Retinal pigment epithelial cell (primary cell): ENCODE results near the gene PDCD6IP.

Experiments
- DNase-seq: peaks from one replicate; pipeline ENCODE4 v3.0.0-alpha.2; 2010; ENCODE audit warnings: low read depth
- H3K4me3 ChIP-seq: 2 replicates; pipeline ENCODE4 v1.5.1; 2011; ENCODE audit warnings: mild to moderate bottlenecking, low read length, control low read depth, moderate library complexity
- CTCF ChIP-seq: conservative IDR thresholded peaks from 2 replicates; pipeline ENCODE4 v1.5.1; 2011; ENCODE audit warnings: low read depth, low read length, control low read depth, inconsistent platforms

The PDCD6IP gene

GRCh38 chr3:33787328-33788009 is 11.0 kb upstream of the PDCD6IP start:
- TF ChIP-seq CTCF, result peak; percentile 91
- H3K4me3 ChIP-seq, result peak overlapping the region; percentile 45
- DNase-seq, result peak; percentile 27

GRCh38 chr3:33789183-33789954 is 9.1 kb upstream of the PDCD6IP start:
- H3K4me3 ChIP-seq, result no peak overlapping the region
- no peak for TF ChIP-seq CTCF
- peak; percentile 22 for DNase-seq

GRCh38 chr3:33790091-33790490 is 8.3 kb upstream of the PDCD6IP start:
- DNase-seq, result no peak
- no peak overlapping the region for H3K4me3 ChIP-seq
- TF ChIP-seq CTCF, result no peak

GRCh38 chr3:33791477-33792166 is 6.8 kb upstream of the PDCD6IP start:
- no peak for TF ChIP-seq CTCF
- no peak overlapping the region for H3K4me3 ChIP-seq
- peak; percentile 9 for DNase-seq

GRCh38 chr3:33792167-33792892 is 6.1 kb upstream of the PDCD6IP start:
- no peak for TF ChIP-seq CTCF
- DNase-seq, result no peak
- no peak overlapping the region for H3K4me3 ChIP-seq

- H3K4me3 ChIP-seq, result no peak overlapping the region
- no peak for DNase-seq
- no peak for TF ChIP-seq CTCF
Observed at GRCh38 chr3:33795131-33795530, 3.3 kb upstream of the PDCD6IP start.
